GM12865 (cell line): Measurements from ENCODE around the gene TMEM200C.
A peak's percentile ranks its signal among the peaks of the same experiment; 100 is the strongest.
"Not testable (repeated sequence)": the region's sequence is repeated elsewhere in the genome, so short reads cannot be mapped to it uniquely, and the experiment has no call there.

Experiments
- DNase-seq: peaks from one replicate; pipeline ENCODE4 v3.0.0; 2010; ENCODE audit warnings: low read depth
- H3K4me3 ChIP-seq: 2 replicates; pipeline ENCODE4 v1.5.1; 2011; ENCODE audit warnings: mild to moderate bottlenecking, low read depth, low read length, control low read depth
- CTCF ChIP-seq: IDR thresholded peaks from 2 replicates; pipeline ENCODE4 v1.5.1; 2011; ENCODE audit warnings: low read length, control low read depth, low read depth, inconsistent platforms; ENCODE audit not compliant: insufficient read depth; ENCODE audit errors: missing control alignments

The TMEM200C gene

DNA sequence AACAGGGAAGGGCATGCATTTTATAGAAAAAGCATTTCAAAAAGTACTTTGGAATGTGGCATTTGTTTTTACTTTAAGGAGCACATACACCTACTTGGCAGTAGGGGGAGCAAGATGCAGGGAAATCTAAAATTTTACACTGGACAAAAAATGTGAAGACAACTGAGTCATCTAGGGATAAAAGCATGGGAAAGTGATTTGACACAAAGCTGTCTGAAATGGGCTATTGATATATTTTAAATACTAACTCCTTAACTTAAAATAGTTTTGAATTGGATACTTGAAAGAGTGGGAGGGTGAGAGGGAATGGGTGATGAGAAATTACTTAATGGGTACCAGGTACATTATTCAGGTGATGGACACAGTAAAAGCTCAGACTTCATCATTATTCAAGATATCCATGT lies 15.8 kb downstream of the TMEM200C start:
- no peak overlapping the region for H3K4me3 ChIP-seq
- TF ChIP-seq CTCF: peak; percentile 72
- peak; percentile 26 for DNase-seq

DNA sequence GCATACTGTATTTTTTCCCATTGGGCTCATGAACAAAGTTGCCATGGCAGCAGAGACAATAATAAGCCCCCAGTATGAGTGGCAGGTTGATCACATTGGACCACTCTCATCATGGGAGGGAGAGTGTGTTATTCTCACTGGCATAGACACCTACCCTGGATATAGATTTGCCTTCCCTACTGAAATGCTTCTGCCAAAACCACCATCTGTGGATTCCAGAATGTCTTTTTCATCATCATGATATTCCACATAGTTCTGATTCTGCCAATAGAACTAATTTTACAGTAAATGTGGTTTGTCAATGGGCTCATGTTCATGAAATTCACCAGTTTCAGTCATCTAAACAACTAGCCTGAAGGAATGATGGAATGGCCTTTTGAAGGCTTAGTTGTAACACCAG lies 18.4 kb downstream of the TMEM200C start:
- DNase-seq: no peak
- no peak overlapping the region for H3K4me3 ChIP-seq
- TF ChIP-seq CTCF: no peak

DNA sequence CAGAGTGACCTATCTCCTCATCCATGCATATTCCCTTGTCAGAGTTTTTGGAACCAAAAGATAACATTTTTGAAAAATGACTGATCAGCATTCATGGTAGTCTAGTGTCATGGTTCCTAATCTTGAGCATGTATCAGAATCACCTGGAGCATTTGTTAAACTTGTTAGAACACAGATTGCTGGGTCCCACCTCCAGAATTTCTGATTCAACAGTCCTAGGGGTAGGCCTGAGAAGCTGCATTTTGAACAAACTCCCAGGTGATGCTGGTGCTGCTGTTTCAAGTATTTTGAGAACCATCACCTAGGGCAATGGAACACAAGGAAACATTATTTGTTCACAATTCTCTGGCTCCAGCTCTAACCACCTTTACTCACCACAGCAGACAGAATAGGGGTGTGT lies 21.0 kb downstream of the TMEM200C start:
- DNase-seq: no peak
- H3K4me3 ChIP-seq: no peak overlapping the region
- no peak for TF ChIP-seq CTCF

GRCh38 chr18:5872886-5873285 lies 22.4 kb downstream of the TMEM200C start:
- no peak for DNase-seq
- TF ChIP-seq CTCF: no peak

DNA sequence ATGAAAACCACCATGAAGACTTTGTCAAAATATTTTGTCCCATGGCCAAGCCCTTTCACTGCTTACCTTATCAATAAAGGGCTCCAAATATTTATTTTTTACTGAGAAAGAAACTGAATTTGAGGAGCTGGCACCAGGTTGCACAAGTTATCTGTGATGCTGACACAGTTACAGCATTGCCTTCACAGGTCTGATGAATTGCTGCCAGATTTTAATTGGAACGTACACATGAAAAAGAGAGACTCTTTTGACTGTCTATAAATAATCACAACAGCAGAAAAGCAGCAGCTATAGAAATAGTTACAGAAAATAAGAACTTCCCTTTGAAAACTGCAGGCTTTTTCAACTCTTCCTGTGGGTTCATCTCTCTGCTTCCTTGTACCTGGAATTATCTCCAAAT lies 23.9 kb downstream of the TMEM200C start:
- DNase-seq: no peak
- no peak for TF ChIP-seq CTCF
- H3K4me3 ChIP-seq: no peak overlapping the region

More at GRCh38 chr18:5872886-5873285, 22.4 kb downstream of the TMEM200C start:
- H3K4me3 ChIP-seq: no peak overlapping the region

- H3K4me3 ChIP-seq: no peak overlapping the region
- peak; percentile 80 for TF ChIP-seq CTCF
- peak; percentile 86 for DNase-seq
Measured at GRCh38 chr18:5868218-5868854, 27.0 kb downstream of the TMEM200C start.

GRCh38 chr18:5865521-5865920 lies 29.8 kb downstream of the TMEM200C start:
- no peak for TF ChIP-seq CTCF
- no peak for DNase-seq
- no peak overlapping the region for H3K4me3 ChIP-seq

DNA sequence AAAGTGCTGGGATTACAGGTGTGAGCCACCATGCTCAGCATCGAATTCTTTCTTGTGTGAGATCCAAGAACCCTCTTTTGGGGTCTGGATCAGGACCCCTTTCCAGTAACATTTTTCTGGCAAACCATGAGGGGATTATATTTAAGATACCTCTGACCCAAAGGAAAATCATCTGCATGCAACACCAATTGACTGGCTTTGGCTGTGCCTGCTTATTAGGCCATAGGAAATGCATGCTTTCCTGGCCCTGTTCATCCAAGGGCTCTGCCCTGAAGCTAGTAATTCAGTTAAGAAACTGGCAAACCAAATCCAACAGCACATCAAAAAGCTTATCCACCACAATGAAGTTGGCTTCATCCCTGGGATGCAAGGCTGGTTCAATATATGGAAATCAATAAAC lies 33.2 kb downstream of the TMEM200C start:
- not testable (repeated sequence) for DNase-seq, H3K4me3 ChIP-seq
